Panc1 (cell line): ENCODE data around the gene KLF11. TPM values are rescaled to one million over a fixed set of nuclear protein-coding genes. Genes with fewer than 3 reads are reported as not detected.
A peak's percentile ranks its signal among the peaks of the same experiment; 100 is the strongest.
"Not testable (repeated sequence)": the region's sequence is repeated elsewhere in the genome, so short reads cannot be mapped to it uniquely, and the experiment has no call there.

Experiments
- ATAC-seq: fragments of 200-7000 bp; cut with Tn5 transposase; 2 replicates; pipeline ENCODE4 v1.9.1; 2020; ENCODE audit warnings: mild to moderate bottlenecking, moderate library complexity
- BruUV-seq: library from RNA; stranded (reverse); fragments of 400-500 nt; replicated peaks from 2 replicates; lab custom pipeline; 2021; lab: Mats Ljungman, UMichigan
- CTCF ChIA-PET: fragments of 300-600 bp; sonication (Branson Sonifier 250); formaldehyde crosslinking; loops from one replicate; lab custom pipeline; 2022; ENCODE audit warnings: antibody characterized with exemption; lab: Charles Lee
- POLR2A ChIA-PET: fragments of 300-600 bp; sonication (Branson Sonifier 250); formaldehyde crosslinking; loops from one replicate; lab custom pipeline; 2022; ENCODE audit warnings: antibody characterized with exemption; lab: Charles Lee
- DNase-seq: peaks from one replicate; pipeline ENCODE4 v3.0.0-alpha.2; 2010; ENCODE audit warnings: low read depth, low spot score
- H3K27ac ChIP-seq: 2 replicates; pipeline ENCODE4 v1.5.1; 2011; ENCODE audit warnings: mild to moderate bottlenecking, low read length, inconsistent platforms
- H3K27me3 ChIP-seq: fragments of 200-500 bp; sonication (Bioruptor generic); 2 replicates; pipeline ENCODE4 v1.6.0; 2014; ENCODE audit warnings: low read length, inconsistent platforms; ENCODE audit not compliant: control insufficient read depth, insufficient read depth
- H3K36me3 ChIP-seq: fragments of 200-500 bp; sonication (Bioruptor generic); 2 replicates; pipeline ENCODE4 v1.5.1; 2014; ENCODE audit warnings: inconsistent platforms, mild to moderate bottlenecking, low read length, moderate library complexity; ENCODE audit not compliant: control insufficient read depth, insufficient read depth
- H3K4me1 ChIP-seq: 2 replicates; pipeline ENCODE4 v1.5.1; 2011; ENCODE audit warnings: inconsistent platforms, mild to moderate bottlenecking, low read length, moderate library complexity; ENCODE audit not compliant: control insufficient read depth, insufficient read depth
- H3K4me3 ChIP-seq, 2 experiments: 2 replicates each; pipeline ENCODE4 v1.5.1; 2011 to 2012; ENCODE audit warnings: low read depth in 2 of 2, low read length in 2 of 2, mild to moderate bottlenecking in 2 of 2, inconsistent platforms in 1 of 2, moderate library complexity in 1 of 2
- H3K9me3 ChIP-seq: fragments of 200-500 bp; sonication (Bioruptor generic); 2 replicates; pipeline ENCODE4 v1.5.1; 2014; ENCODE audit warnings: low read depth, mild to moderate bottlenecking, inconsistent platforms, low read length, moderate library complexity; ENCODE audit not compliant: control insufficient read depth, insufficient read depth
- CTCF ChIP-seq: fragments of 450-650 bp; IDR thresholded peaks from 2 replicates; pipeline ENCODE4 v1.5.1; 2017; ENCODE audit warnings: mild to moderate bottlenecking
- POLR2AphosphoS5 ChIP-seq: IDR thresholded peaks from 2 replicates; pipeline ENCODE4 v1.6.1; 2012; ENCODE audit warnings: mild to moderate bottlenecking, low read depth, low read length, moderate library complexity
- REST ChIP-seq, 2 experiments: IDR thresholded peaks; 2 replicates each; pipeline ENCODE4 v1.6.1; 2011 to 2012; ENCODE audit warnings: low read depth in 2 of 2, control low read depth in 1 of 2, low read length in 1 of 2, mild to moderate bottlenecking in 1 of 2, moderate library complexity in 1 of 2; ENCODE audit not compliant: insufficient read depth in 1 of 2
- SIN3A ChIP-seq: IDR thresholded peaks from 2 replicates; pipeline ENCODE4 v1.6.1; 2012; ENCODE audit warnings: low read depth, mild to moderate bottlenecking, low read length, moderate library complexity, borderline replicate concordance; ENCODE audit not compliant: insufficient read depth
- TCF7L2 ChIP-seq: IDR thresholded peaks from 2 replicates; pipeline ENCODE4 v1.6.1; 2011; ENCODE audit warnings: mild to moderate bottlenecking, low read depth, low read length, inconsistent platforms
- in situ Hi-C: cut with HindIII; loops from 2 replicates; pipeline ENCODE4 v1.10.0; 2016; ENCODE audit warnings: low sequenced_read_pairs, low pct_unique_long_range_greater_than_20kb
- intact Hi-C: fragments of 100-400 bp; cut with micrococcal nuclease; formaldehyde crosslinking; loops from one replicate; pipeline ENCODE4 v1.10.0; 2022; ENCODE audit not compliant: unreplicated experiment
- total RNA-seq: library from RNA; stranded (reverse); gene quantifications from one replicate; pipeline ENCODE4 v1.2.1, GENCODE V29; 2021; ENCODE audit not compliant: unreplicated experiment

The KLF11 gene
- total RNA-seq, 1 experiment from 2014 or later, result 23.7 TPM

GRCh38 chr2:10009271-10009810 lies 34.0 kb upstream of the KLF11 start:
- TF ChIP-seq TCF7L2, result no peak
- no peak for TF ChIP-seq REST (IDR thresholded peaks at IDR 0.05; ENCODE audit: insufficient read depth in 1 of 2, low read depth in 2 of 2, low read length in 1 of 2)
- no peak for TF ChIP-seq CTCF
- no peak for TF ChIP-seq POLR2AphosphoS5
- no peak for TF ChIP-seq SIN3A
- in situ Hi-C loops (no loop called here), intact Hi-C loops (no loop called here)
- peak; percentile 37; the same call in 1 of the 2 replicates for ATAC-seq
- Histone ChIP-seq H3K4me1 (no peaks in the 10 kb centered on the region), H3K4me3 (no peak overlapping the region), H3K36me3 (no peaks in the 10 kb centered on the region), H3K9me3 (no peaks in the 10 kb centered on the region), H3K27me3 (no peaks in the 10 kb centered on the region), H3K27ac (no peak overlapping the region)
- CTCF ChIA-PET, result no interaction called here
- DNase-seq, result no peak
- POLR2A ChIA-PET, result no interaction called here
- no TSS peak for BruUV-seq

GRCh38 chr2:10009811-10010781 lies 33.3 kb upstream of the KLF11 start:
- Histone ChIP-seq H3K4me3 (no peak overlapping the region), H3K27me3 (no peaks in the 10 kb centered on the region), H3K9me3 (no peaks in the 10 kb centered on the region), H3K27ac (no peak overlapping the region), H3K4me1 (no peaks in the 10 kb centered on the region), H3K36me3 (no peaks in the 10 kb centered on the region)
- ChIA-PET CTCF (no interaction called here), POLR2A (no interaction called here)
- DNase-seq (no peak), ATAC-seq (peak; percentile 47; the same call in 1 of the 2 replicates)
- intact Hi-C loops, result no loop called here
- in situ Hi-C loops, result no loop called here
- no TSS peak for BruUV-seq
- no peak for TF ChIP-seq SIN3A
- TF ChIP-seq POLR2AphosphoS5, result no peak
- TF ChIP-seq TCF7L2, result no peak
- TF ChIP-seq CTCF, result no peak
- TF ChIP-seq REST (IDR thresholded peaks at IDR 0.05; ENCODE audit: insufficient read depth in 1 of 2, low read depth in 2 of 2, low read length in 1 of 2), result no peak

- H3K36me3 ChIP-seq, DNase-seq, H3K27me3 ChIP-seq, H3K9me3 ChIP-seq, BruUV-seq, CTCF ChIA-PET, POLR2A ChIA-PET, H3K4me3 ChIP-seq, H3K4me1 ChIP-seq, intact Hi-C loops, in situ Hi-C loops, H3K27ac ChIP-seq, ATAC-seq: not testable (repeated sequence)
Measured at GRCh38 chr2:10010861-10011605, 32.3 kb upstream of the KLF11 start.
